A549 (cell line): ENCODE results near the gene GSG1L. TPM values are rescaled to one million over a fixed set of nuclear protein-coding genes. Genes with fewer than 3 reads are reported as not detected.
"Not testable (repeated sequence)": the region's sequence is repeated elsewhere in the genome, so short reads cannot be mapped to it uniquely, and the experiment has no call there.

ENCODE experiments used
- ATAC-seq, 2 experiments: fragments of 200-7000 bp in 1 of 2; fragments of >200 bp in 1 of 2; cut with Nextera tagmentation in 1 of 2; cut with Tn5 transposase in 1 of 2; 3 replicates each; pipeline versions ENCODE4 v1.8.0 to v1.9.1; 2018 to 2020; ENCODE audit warnings: mild to moderate bottlenecking in 1 of 2, moderate library complexity in 1 of 2
- CTCF ChIA-PET: fragments of 300-600 bp; sonication (Branson Sonifier 250); formaldehyde crosslinking; extraction: SDS; loops from one replicate; lab custom pipeline; 2021; ENCODE audit warnings: antibody characterized with exemption, inconsistent platforms; lab: Yijun Ruan, JAX
- POLR2A ChIA-PET: fragments of 350-600 bp; formaldehyde crosslinking; extraction: SDS; loops from one replicate; lab custom pipeline; 2021; ENCODE audit warnings: antibody characterized with exemption, inconsistent platforms; lab: Yijun Ruan, JAX
- DNase-seq, 2 experiments: peaks; one replicate each; pipeline versions ENCODE4 v3.0.0 to v3.0.0-alpha.2; 2011 to 2016; ENCODE audit warnings: low read depth in 1 of 2, low spot score in 1 of 2
- FAIRE-seq: peaks from 2 replicates; lab custom pipeline; 2011; peaks lifted over from hg19 to GRCh38; lab: Jason Lieb, UNC
- H3K27ac ChIP-seq, 2 experiments: fragments of >200 bp; sonication (Bioruptor Twin); formaldehyde crosslinking; 3 replicates each; pipeline ENCODE4 v1.5.1; 2016 to 2017
- H3K4me1 ChIP-seq: fragments of >200 bp; sonication (Bioruptor Twin); formaldehyde crosslinking; 3 replicates; pipeline ENCODE4 v1.6.1; 2016
- H3K4me2 ChIP-seq: fragments of >200 bp; sonication (Bioruptor Twin); formaldehyde crosslinking; 3 replicates; pipeline ENCODE4 v1.6.1; 2016
- H3K4me3 ChIP-seq: fragments of >200 bp; sonication (Bioruptor Twin); formaldehyde crosslinking; 3 replicates; pipeline ENCODE4 v1.5.1; 2016
- H3K9me3 ChIP-seq: fragments of >200 bp; sonication (Bioruptor Twin); formaldehyde crosslinking; 3 replicates; pipeline ENCODE4 v1.6.1; 2016
- BCL3 ChIP-seq: fragments of >200 bp; sonication (Bioruptor Twin); formaldehyde crosslinking; IDR thresholded peaks from 3 replicates; pipeline ENCODE4 v1.6.1; 2016
- BHLHE40 ChIP-seq: IDR thresholded peaks from 2 replicates; pipeline ENCODE4 v1.6.1; 2012; ENCODE audit warnings: low read depth, low read length, inconsistent platforms
- CBX2 ChIP-seq: fragments of 200-600 bp; sonication (generic); IDR thresholded peaks from 2 replicates; pipeline ENCODE4 v1.6.1; 2016; ENCODE audit warnings: low read depth, mild to moderate bottlenecking, borderline replicate concordance
- CBX8 ChIP-seq: fragments of 200-600 bp; sonication (generic); IDR thresholded peaks from 2 replicates; pipeline ENCODE4 v1.6.1; 2016
- CHD2 ChIP-seq: fragments of 150-350 bp; IDR thresholded peaks from 2 replicates; pipeline ENCODE4 v1.6.1; 2014; ENCODE audit warnings: low read length; ENCODE audit not compliant: partially characterized antibody
- CHD4 ChIP-seq: fragments of 200-600 bp; sonication (generic); IDR thresholded peaks from 2 replicates; pipeline ENCODE4 v1.6.1; 2016; ENCODE audit warnings: antibody characterized with exemption, mild to moderate bottlenecking, borderline replicate concordance
- E2F6 ChIP-seq: IDR thresholded peaks from 2 replicates; pipeline ENCODE4 v1.6.1; 2012; ENCODE audit warnings: low read depth, borderline replicate concordance
- EP300 ChIP-seq, 2 experiments: fragments of >200 bp; sonication (Bioruptor Twin); formaldehyde crosslinking; IDR thresholded peaks; 2 replicates in 1 of 2; 3 replicates in 1 of 2; pipeline ENCODE4 v1.6.1; 2016 to 2017
- FOSB ChIP-seq: fragments of 250-450 bp; sonication (Bioruptor Pico); IDR thresholded peaks from 2 replicates; pipeline ENCODE4 v1.5.0; 2020; ENCODE audit warnings: mild to moderate bottlenecking, moderate library complexity
- GATA3 ChIP-seq: IDR thresholded peaks from 2 replicates; pipeline ENCODE4 v1.6.1; 2012; ENCODE audit warnings: borderline replicate concordance
- HES2 ChIP-seq: fragments of >200 bp; sonication (Bioruptor Twin); formaldehyde crosslinking; IDR thresholded peaks from 2 replicates; pipeline ENCODE4 v1.6.1; 2016
- HOXB13 ChIP-seq: fragments of 250-450 bp; sonication (Bioruptor Pico); IDR thresholded peaks from 2 replicates; pipeline ENCODE4 v1.5.0; 2020; ENCODE audit warnings: low read depth, mild to moderate bottlenecking, moderate library complexity
- JUNB ChIP-seq: fragments of >200 bp; sonication (Bioruptor Twin); formaldehyde crosslinking; IDR thresholded peaks from 2 replicates; pipeline ENCODE4 v1.6.1; 2016
- KDM1A ChIP-seq: fragments of 200-600 bp; sonication (generic); IDR thresholded peaks from 2 replicates; pipeline ENCODE4 v1.6.1; 2016; ENCODE audit warnings: low read depth, mild to moderate bottlenecking
- KDM5A ChIP-seq: fragments of 200-600 bp; sonication (generic); IDR thresholded peaks from 2 replicates; pipeline ENCODE4 v1.6.1; 2016; ENCODE audit warnings: antibody characterized with exemption, mild to moderate bottlenecking
- MAX ChIP-seq: IDR thresholded peaks from 2 replicates; pipeline ENCODE4 v1.6.1; 2012
- NR3C1 ChIP-seq: fragments of >200 bp; sonication (Bioruptor Twin); formaldehyde crosslinking; IDR thresholded peaks from 3 replicates; pipeline ENCODE4 v1.6.1; 2017
- PHF8 ChIP-seq: fragments of 200-600 bp; sonication (generic); IDR thresholded peaks from 2 replicates; pipeline ENCODE4 v1.6.1; 2016; ENCODE audit warnings: low read depth, mild to moderate bottlenecking, antibody characterized with exemption, moderate library complexity, borderline replicate concordance
- POLR2AphosphoS2 ChIP-seq: conservative IDR thresholded peaks from 2 replicates; pipeline ENCODE4 v1.6.1; 2012; ENCODE audit warnings: low read length, improper control_type of control experiment, inconsistent platforms
- RFX5 ChIP-seq: fragments of 450-650 bp; IDR thresholded peaks from 2 replicates; pipeline ENCODE4 v1.7.1; 2014; ENCODE audit warnings: antibody characterized with exemption, mild to moderate bottlenecking, moderate library complexity
- SMC3 ChIP-seq: fragments of >200 bp; sonication (Bioruptor Twin); formaldehyde crosslinking; IDR thresholded peaks from 3 replicates; pipeline ENCODE4 v1.6.1; 2018; ENCODE audit warnings: inconsistent platforms
- USF2 ChIP-seq: fragments of 450-650 bp; IDR thresholded peaks from 2 replicates; pipeline ENCODE4 v1.6.1; 2014; ENCODE audit warnings: antibody characterized with exemption
- ZC3H11A ChIP-seq: fragments of 450-650 bp; IDR thresholded peaks from 2 replicates; pipeline ENCODE4 v1.6.1; 2014; ENCODE audit warnings: antibody characterized with exemption, mild to moderate bottlenecking
- ZFP36 ChIP-seq: fragments of 450-650 bp; IDR thresholded peaks from 2 replicates; pipeline ENCODE4 v1.6.1; 2014; ENCODE audit warnings: borderline replicate concordance; ENCODE audit not compliant: partially characterized antibody
- WGBS: methylation state at CpG from one replicate; pipeline ENCODE4 v1.1.6; 2017; ENCODE audit errors: missing lambda C conversion rate; 5-methylcytosine and 5-hydroxymethylcytosine counted together
- polyA plus RNA-seq, 4 experiments: library from polyadenylated mRNA; depleted of rRNA in 3 of 4; stranded (reverse); fragments of >200 nt; fragmentation: RNase III in 1 of 4; extraction: RNeasy Plus Mini Kit Qiagen cat#74134 plus additional on column Dnase treatment in 1 of 4; gene quantifications; 2 replicates in 3 of 4; 3 replicates in 1 of 4; pipeline ENCODE4 v1.2.3, GENCODE V29; 2011 to 2017

The GSG1L gene
- polyA plus RNA-seq, 2 of the 4 experiments (the other 2 are of a cell fraction) = not detected

GRCh38 chr16:27982184-27982583 is 81.3 kb downstream of the GSG1L start:
- peak in 1 of 2 experiments; percentile 40 for DNase-seq
- Histone ChIP-seq H3K4me2 (no peak overlapping the region), H3K4me3 (no peak overlapping the region), H3K4me1 (no peaks in the 10 kb centered on the region), H3K27ac (no peak overlapping the region), H3K9me3 (no peaks in the 10 kb centered on the region; the same call in 2 of the 3 replicates)
- ChIA-PET CTCF (interaction anchor here (1.0 to 4.4 kb wide), 4 partner anchors 8 to 334 kb away, joined by 3 to 15 read pairs (median 9); no protein-coding TSS in a partner anchor), POLR2A (no interaction called here)
- no peak for FAIRE-seq
- no peak for ATAC-seq
- WGBS = 32% methylated on average over 5 of the region's 5 CpGs
- peak; percentile 88 for TF ChIP-seq USF2
- TF ChIP-seq NR3C1 = no peak
- no peak for TF ChIP-seq GATA3

GRCh38 chr16:27980919-27981700 is 82.4 kb downstream of the GSG1L start:
- DNase-seq (no peak), FAIRE-seq (no peak), ATAC-seq (peak in 1 of 2 experiments; percentile 44; a peak in 1 of 6 replicates)
- no peak overlapping the region for H3K4me3 ChIP-seq
- POLR2A ChIA-PET = no interaction called here
- 15% methylated on average over 9 of the region's 9 CpGs for WGBS
- no peaks in the 10 kb centered on the region; the same call in 2 of the 3 replicates for H3K9me3 ChIP-seq
- H3K4me1 ChIP-seq = no peaks in the 10 kb centered on the region
- H3K4me2 ChIP-seq = no peak overlapping the region
- H3K27ac ChIP-seq = no peak overlapping the region
- TF ChIP-seq EP300 (IDR thresholded peaks at IDR 0.05) (no peak), RFX5 (no peak), CBX8 (no peak), KDM5A (no peak), HES2 (no peak), FOSB (CRISPR knock-in tag) (no peak), MAX (no peak), BHLHE40 (no peak), BCL3 (no peak), CHD4 (no peak), CHD2 (no peak)
- CTCF ChIA-PET = interaction anchor here (0.6 to 4.4 kb wide), 4 partner anchors 9 to 90 kb away, joined by 3 to 15 read pairs (median 4); no protein-coding TSS in a partner anchor

- H3K27ac ChIP-seq = no peak overlapping the region
- H3K4me2 ChIP-seq = no peak overlapping the region
- H3K4me3 ChIP-seq = no peak overlapping the region
- no peak for TF ChIP-seq KDM1A
- TF ChIP-seq CBX2 = no peak
- TF ChIP-seq MAX = no peak
- TF ChIP-seq POLR2AphosphoS2 = no peak
- no peak for TF ChIP-seq HES2
- TF ChIP-seq ZC3H11A = no peak
- no peak for TF ChIP-seq ZFP36
- no peak for TF ChIP-seq JUNB
- no peak for TF ChIP-seq PHF8
- TF ChIP-seq HOXB13 (CRISPR knock-in tag) = no peak
- no peak for TF ChIP-seq BCL3
- TF ChIP-seq SMC3 = no peak
- TF ChIP-seq GATA3 = no peak
- no peak for TF ChIP-seq E2F6
- TF ChIP-seq, all 56 proteins: peak for 0
- ATAC-seq (peak in 1 of 2 experiments; percentile 45; a peak in 3 of 6 replicates), DNase-seq (no peak), FAIRE-seq (no peak)
- 18% methylated on average over 11 of the region's 11 CpGs for WGBS
- CTCF ChIA-PET = interaction anchor here (0.7 to 1.6 kb wide), 2 partner anchors 8 to 91 kb away, joined by 3 to 4 read pairs; no protein-coding TSS in a partner anchor
- H3K4me1 ChIP-seq = no peaks in the 10 kb centered on the region
- POLR2A ChIA-PET = no interaction called here
- H3K9me3 ChIP-seq = no peaks in the 10 kb centered on the region; the same call in 2 of the 3 replicates
Measured at GRCh38 chr16:27980076-27980775, 83.3 kb downstream of the GSG1L start.

GRCh38 chr16:27979668-27980067 is 83.8 kb downstream of the GSG1L start:
- H3K4me1 ChIP-seq, ATAC-seq, POLR2A ChIA-PET, H3K4me2 ChIP-seq, H3K9me3 ChIP-seq, FAIRE-seq, DNase-seq, H3K27ac ChIP-seq, H3K4me3 ChIP-seq: not testable (repeated sequence)
- WGBS = 7% methylated on average over 3 of the region's 3 CpGs
- CTCF ChIA-PET = interaction anchor here (1.6 kb wide), 1 partner anchor 91 kb away, joined by 4 read pairs; no protein-coding TSS in a partner anchor
